Measurements from ENCODE around the gene C11orf16. TPM values are rescaled to one million over a fixed set of nuclear protein-coding genes. Genes with fewer than 3 reads are reported as not detected.

Gene C11orf16
- total RNA-seq, 2 donors from 2014 or later, result not detected

DNA sequence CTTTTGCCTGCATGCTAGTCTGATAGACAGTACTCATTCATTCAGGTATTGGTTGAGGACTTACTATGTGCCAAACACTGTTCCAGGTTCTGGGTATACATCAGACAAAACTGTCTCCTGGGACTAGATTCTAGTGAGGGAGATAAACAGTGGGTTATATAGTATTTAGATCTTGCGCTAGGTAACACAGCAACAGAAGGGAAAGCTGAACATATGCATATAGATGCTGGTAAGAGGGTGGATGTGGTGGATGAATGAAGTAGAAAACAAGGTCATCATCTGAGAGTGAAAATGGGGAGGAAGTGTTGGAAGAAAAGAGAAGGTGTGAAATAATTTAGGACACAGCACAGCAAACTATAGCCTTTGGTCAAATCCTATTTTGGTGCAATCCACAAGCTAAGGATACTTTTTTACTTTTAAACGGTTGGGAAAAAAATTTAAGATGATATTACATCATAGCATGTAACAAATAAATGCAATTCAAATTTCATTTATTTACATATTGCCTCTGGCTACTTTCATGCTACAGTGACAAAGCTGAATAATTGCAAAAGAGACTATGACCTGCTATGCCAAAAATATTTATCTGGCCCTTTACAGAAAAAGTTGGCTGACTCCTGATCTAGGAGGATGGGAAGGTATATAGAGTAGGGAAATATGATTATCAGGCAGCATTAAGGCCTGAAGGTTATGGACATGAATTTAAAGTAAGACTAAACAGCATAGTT lies 38.6 kb upstream of the C11orf16 start:
- Histone ChIP-seq H3K27ac (no peak overlapping the region), H3K36me3 (no peaks in the 10 kb centered on the region), H3K27me3 (replicated peaks; ENCODE audit: insufficient read depth) (no peaks in the 10 kb centered on the region), H3K4me1 (replicated peaks) (no peaks in the 10 kb centered on the region), H3K9me3 (no peaks in the 10 kb centered on the region), H3K4me3 (no peak overlapping the region)
- no peak for DNase-seq (ENCODE audit: low spot score)
- TF ChIP-seq POLR2A (IDR thresholded peaks at IDR 0.05), result no peak
- intact Hi-C loops (cut with DNase I), result no loop called here
- 76% methylated on average over 2 of the region's 2 CpGs for WGBS

DNA sequence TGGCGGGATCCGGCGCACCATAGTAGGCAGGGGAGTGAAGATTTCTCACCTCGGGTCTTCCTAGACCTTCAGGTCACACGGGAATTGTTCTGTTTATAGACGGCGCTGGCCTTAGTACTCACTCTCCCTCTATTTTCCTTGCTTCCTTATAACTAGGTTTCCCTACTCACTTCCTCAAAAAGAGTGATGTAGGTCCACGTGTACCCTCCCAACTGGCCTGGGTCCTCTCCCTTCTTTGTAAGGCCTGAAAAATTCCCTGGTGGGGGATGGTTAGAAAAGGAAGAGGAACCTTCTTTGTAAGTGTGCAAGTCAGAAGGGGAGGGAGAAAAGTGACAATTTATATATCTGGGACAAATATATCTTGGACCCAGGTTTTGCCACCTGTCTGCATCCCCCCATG lies 34.4 kb upstream of the C11orf16 start:
- no peaks in the 10 kb centered on the region for H3K36me3 ChIP-seq
- no peak overlapping the region for H3K27ac ChIP-seq
- no peak overlapping the region for H3K4me3 ChIP-seq
- no peaks in the 10 kb centered on the region for H3K27me3 ChIP-seq (replicated peaks; ENCODE audit: insufficient read depth)
- H3K4me1 ChIP-seq (replicated peaks), result no peaks in the 10 kb centered on the region
- DNase-seq (ENCODE audit: low spot score), result no peak
- TF ChIP-seq POLR2AphosphoS5 (IDR thresholded peaks at IDR 0.05) (no peak), POLR2A (IDR thresholded peaks at IDR 0.05) (no peak)
- TF ChIP-seq, protein P1, sequence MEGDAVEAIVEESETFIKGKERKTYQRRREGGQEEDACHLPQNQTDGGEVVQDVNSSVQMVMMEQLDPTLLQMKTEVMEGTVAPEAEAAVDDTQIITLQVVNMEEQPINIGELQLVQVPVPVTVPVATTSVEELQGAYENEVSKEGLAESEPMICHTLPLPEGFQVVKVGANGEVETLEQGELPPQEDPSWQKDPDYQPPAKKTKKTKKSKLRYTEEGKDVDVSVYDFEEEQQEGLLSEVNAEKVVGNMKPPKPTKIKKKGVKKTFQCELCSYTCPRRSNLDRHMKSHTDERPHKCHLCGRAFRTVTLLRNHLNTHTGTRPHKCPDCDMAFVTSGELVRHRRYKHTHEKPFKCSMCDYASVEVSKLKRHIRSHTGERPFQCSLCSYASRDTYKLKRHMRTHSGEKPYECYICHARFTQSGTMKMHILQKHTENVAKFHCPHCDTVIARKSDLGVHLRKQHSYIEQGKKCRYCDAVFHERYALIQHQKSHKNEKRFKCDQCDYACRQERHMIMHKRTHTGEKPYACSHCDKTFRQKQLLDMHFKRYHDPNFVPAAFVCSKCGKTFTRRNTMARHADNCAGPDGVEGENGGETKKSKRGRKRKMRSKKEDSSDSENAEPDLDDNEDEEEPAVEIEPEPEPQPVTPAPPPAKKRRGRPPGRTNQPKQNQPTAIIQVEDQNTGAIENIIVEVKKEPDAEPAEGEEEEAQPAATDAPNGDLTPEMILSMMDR (IDR thresholded peaks at IDR 0.05), result no peak
- H3K9me3 ChIP-seq, result no peaks in the 10 kb centered on the region
- 84% methylated on average over 8 of the region's 8 CpGs for WGBS
- intact Hi-C loops (cut with DNase I), result no loop called here

DNA sequence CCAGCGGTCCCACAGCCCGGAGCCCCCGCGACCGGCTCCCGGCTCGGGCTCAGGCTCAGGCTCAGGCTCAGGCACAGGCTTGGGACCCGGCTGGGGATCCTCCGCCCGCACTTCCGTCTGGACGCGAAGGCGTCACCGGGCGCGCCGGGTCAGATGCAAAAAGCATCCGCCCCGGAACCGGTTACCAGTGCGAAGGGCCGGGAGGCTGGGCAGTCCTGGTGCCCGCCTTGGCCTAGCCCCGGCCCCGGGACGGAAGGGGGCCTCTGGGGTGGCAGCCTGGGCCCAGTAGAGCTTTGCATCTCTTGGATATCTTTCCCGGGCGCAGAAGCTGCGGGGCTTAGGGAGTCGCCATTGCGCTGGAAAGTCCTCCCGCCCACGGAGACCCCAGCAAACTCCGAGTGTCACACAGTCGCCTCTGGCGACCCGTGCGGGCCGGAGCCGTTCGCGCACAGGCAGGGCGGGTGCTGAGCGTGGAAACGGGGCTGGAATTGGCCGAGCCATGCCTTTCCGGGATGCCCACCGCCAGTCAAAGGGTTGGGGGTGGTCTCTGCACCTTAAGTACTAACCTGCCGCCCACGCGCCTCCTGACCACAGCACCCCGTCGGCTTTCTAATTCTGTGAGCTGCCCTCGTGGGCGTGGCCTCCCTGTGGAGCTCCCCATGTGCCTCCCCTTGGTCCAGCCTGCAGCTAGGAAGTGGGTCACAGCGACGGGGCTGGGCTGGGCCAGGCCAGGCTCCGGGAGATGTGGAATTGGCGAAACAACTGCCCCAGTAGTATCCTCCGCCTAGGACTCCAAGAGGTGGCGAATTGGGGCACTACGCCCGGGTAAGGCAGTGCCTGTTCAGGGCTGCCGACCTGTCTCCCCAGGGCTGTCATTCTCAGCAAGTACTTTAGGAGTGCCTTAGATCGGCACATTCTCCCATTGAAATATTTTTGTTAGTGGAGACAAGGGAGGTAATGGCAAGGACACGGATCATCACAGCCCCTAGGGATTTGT lies 31.9 kb upstream of the C11orf16 start, which contains the start of gene TMEM9B:
TSS of gene TMEM9B (minus strand) at position 119 of the 997 bp plus-strand sequence. CDS start 129 bp downstream, outside the sequence.
- H3K27ac ChIP-seq, result peak within 1 kb of the TSS; percentile 91 to 93
- no peaks in the 10 kb centered on the region for H3K4me1 ChIP-seq (replicated peaks)
- H3K9me3 ChIP-seq, result no peaks in the 10 kb centered on the region
- H3K4me3 ChIP-seq, result peak within 1 kb of the TSS; percentile 77 to 87
- H3K27me3 ChIP-seq (replicated peaks; ENCODE audit: insufficient read depth), result no peaks in the 10 kb centered on the region
- H3K36me3 ChIP-seq, result no peaks in the 10 kb centered on the region
- 0% methylated on average over 57 of the region's 67 CpGs for whole genome bisulfite sequencing
- intact Hi-C loops (cut with DNase I), result loop anchor here (5.0 kb wide), 1 partner anchor 282 kb away; the partner anchor contains the start of genes RPL27A and TRIM66
- TF ChIP-seq, protein P1 (IDR thresholded peaks at IDR 0.05), result peak in 2 of 4 experiments; percentile 2 to 14
- TF ChIP-seq POLR2A (IDR thresholded peaks at IDR 0.05) (peak; percentile 79), POLR2AphosphoS5 (IDR thresholded peaks at IDR 0.05) (peak; percentile 87)
- DNase-seq (ENCODE audit: low spot score), result peak; percentile 91

DNA sequence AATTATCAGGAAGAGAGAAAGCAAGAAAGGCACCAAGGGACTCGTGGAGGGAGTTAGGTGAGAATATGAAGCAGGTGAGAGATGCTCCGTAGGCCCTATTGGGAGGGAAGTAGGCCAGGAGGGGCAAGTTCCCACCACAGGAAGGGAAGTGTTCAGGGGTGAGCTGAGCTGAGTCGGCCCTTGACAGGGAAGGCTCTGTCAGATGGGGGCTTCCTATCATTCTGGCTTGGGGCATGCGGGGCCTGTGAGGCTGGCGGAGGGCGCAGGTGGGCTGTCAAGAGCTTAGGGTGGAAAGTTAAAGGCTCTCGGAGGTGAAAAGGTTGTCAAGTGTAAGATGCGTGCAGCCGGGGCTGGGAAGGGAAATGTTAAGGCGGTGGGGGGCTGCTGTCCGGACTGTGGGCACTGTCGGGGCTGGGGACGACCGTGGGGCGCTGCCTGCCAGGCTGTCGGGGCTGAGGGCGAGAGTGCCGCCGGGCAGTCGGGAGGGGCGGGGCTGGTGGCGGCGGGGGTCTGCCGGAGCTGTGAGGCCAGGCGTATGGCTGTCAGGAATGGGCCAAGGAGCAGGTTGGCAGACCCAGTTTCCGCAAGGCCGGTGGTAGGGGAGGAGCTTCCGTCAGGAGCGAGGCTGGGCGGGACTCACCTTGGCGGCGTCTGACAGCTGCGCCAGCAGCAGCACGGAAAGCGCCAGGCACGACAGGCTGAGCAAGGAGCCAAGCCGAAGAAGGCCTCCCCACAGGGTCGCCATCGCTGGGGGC lies 31.0 kb upstream of the C11orf16 start:
- H3K36me3 ChIP-seq, result no peaks in the 10 kb centered on the region
- H3K27ac ChIP-seq, result peak overlapping the region; percentile 91 to 93
- no peaks in the 10 kb centered on the region for H3K9me3 ChIP-seq
- no peaks in the 10 kb centered on the region for H3K27me3 ChIP-seq (replicated peaks; ENCODE audit: insufficient read depth)
- no peaks in the 10 kb centered on the region for H3K4me1 ChIP-seq (replicated peaks)
- 2% methylated on average over 27 of the region's 39 CpGs for WGBS
- intact Hi-C loops (cut with DNase I), result loop anchor here (5.0 kb wide), 1 partner anchor 281 kb away; the partner anchor contains the start of genes RPL27A and TRIM66
- peak overlapping the region; percentile 77 to 87 for H3K4me3 ChIP-seq
- no peak for TF ChIP-seq POLR2A (IDR thresholded peaks at IDR 0.05)
- no peak for TF ChIP-seq POLR2AphosphoS5 (IDR thresholded peaks at IDR 0.05)
- TF ChIP-seq, protein P1 (IDR thresholded peaks at IDR 0.05), result no peak
- peak; percentile 83 for DNase-seq (ENCODE audit: low spot score)
